GM12891 (cell line): ENCODE data around the gene TBC1D1.

ENCODE experiments used
- POLR2A ChIP-seq: IDR thresholded peaks from 2 replicates; pipeline ENCODE4 v1.6.1; 2011; ENCODE audit warnings: low read depth, low read length, control low read depth
- POLR2AphosphoS5 ChIP-seq: IDR thresholded peaks from 2 replicates; pipeline ENCODE4 v1.6.1; 2011; ENCODE audit warnings: low read depth, low read length, control low read depth
- POU2F2 ChIP-seq: IDR thresholded peaks from 2 replicates; pipeline ENCODE4 v1.6.1; 2011; ENCODE audit warnings: low read depth, mild to moderate bottlenecking, control low read depth, low read length, moderate library complexity

DNA sequence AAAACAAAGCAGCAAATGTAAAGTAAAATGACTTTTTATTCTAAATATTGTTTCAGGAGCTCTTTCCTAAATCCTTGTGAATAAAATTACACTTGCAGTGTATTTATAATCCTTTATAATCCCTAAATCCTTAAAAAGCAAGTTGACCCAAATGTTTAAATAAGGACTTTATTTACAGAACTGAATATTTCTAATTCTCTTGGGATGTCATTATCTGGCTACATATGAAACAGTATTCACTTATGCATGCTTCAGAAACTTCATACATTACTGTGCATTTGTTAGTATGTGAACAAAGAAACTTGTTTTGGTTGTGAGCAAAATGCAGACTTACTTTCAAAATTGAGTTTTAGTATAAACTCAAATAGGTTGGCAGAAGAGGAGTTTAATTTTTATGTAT is 118.5 kb downstream of the TBC1D1 start:
- TF ChIP-seq POLR2AphosphoS5 (no peak), POLR2A (no peak), POU2F2 (no peak)
